Spinal cord (tissue), 10 donors: Measurements from ENCODE around the gene AP1M2. TPM values are rescaled to one million over a fixed set of nuclear protein-coding genes. Genes with fewer than 3 reads are reported as not detected.
"Not testable (repeated sequence)": the region's sequence is repeated elsewhere in the genome, so short reads cannot be mapped to it uniquely, and the experiment has no call there.

Experiments
- DNase-seq, 6 donors: peaks; one replicate each; pipeline versions ENCODE4 v3.0.0 to v3.0.0-alpha.2; 2013 to 2015; ENCODE audit warnings: low spot score in 6 of 6, low read depth in 4 of 6
- H3K27ac ChIP-seq: one replicate; pipeline ENCODE4 v1.5.1; 2013; ENCODE audit warnings: low read depth, low read length, control low read depth
- H3K27me3 ChIP-seq: one replicate; pipeline ENCODE4 v1.6.1; 2013; ENCODE audit warnings: low read length; ENCODE audit not compliant: control insufficient read depth, insufficient read depth
- H3K36me3 ChIP-seq: one replicate; pipeline ENCODE4 v1.6.1; 2013; ENCODE audit warnings: low read length; ENCODE audit not compliant: control insufficient read depth, insufficient read depth
- H3K4me1 ChIP-seq: one replicate; pipeline ENCODE4 v1.6.1; 2013; ENCODE audit warnings: low read length; ENCODE audit not compliant: control insufficient read depth, insufficient read depth
- H3K4me3 ChIP-seq: one replicate; pipeline ENCODE4 v1.5.1; 2013; ENCODE audit warnings: low read depth, low read length, control low read depth
- H3K9me3 ChIP-seq: one replicate; pipeline ENCODE4 v1.6.1; 2013; ENCODE audit warnings: low read length; ENCODE audit not compliant: control insufficient read depth, insufficient read depth
- WGBS: methylation state at CpG from one replicate; pipeline ENCODE4 v1.1.5; 2013; ENCODE audit warnings: missing lambda C conversion rate; ENCODE audit not compliant: insufficient coverage; 5-methylcytosine and 5-hydroxymethylcytosine counted together
- polyA plus RNA-seq, 2 donors: library from polyadenylated mRNA; unstranded; fragments of 120-200 nt; gene quantifications; one replicate each; pipeline ENCODE4 v1.2.1, GENCODE V29; 2013; ENCODE audit not compliant: insufficient read length in 2 of 2
- total RNA-seq, 2 donors: library from RNA; depleted of rRNA in 1 of 2; stranded (reverse); fragments of 120-200 nt in 1 of 2; fragments of >200 nt in 1 of 2; gene quantifications; one replicate each; pipeline versions ENCODE4 v1.2.3 to v1.2.4, GENCODE V29; 2013 to 2014
- donor health status: healthy.

The AP1M2 gene
- total and polyA plus RNA-seq, 4 donors = 0.30 to 1.2 (median 0.97) TPM

GRCh38 chr19:10553943-10554381 lies 33.1 kb downstream of the AP1M2 start:
- no peak overlapping the region for H3K27ac ChIP-seq
- H3K4me1 ChIP-seq = no peaks in the 10 kb centered on the region
- no peaks in the 10 kb centered on the region for H3K27me3 ChIP-seq
- DNase-seq = no peak
- H3K9me3 ChIP-seq = no peaks in the 10 kb centered on the region
- H3K36me3 ChIP-seq = peaks cover 96% of the 10 kb centered on the region
- H3K4me3 ChIP-seq = no peak overlapping the region
- 79% methylated on average over 10 of the region's 12 CpGs for WGBS

- 90% methylated on average over 8 of the region's 13 CpGs for WGBS
- Histone ChIP-seq H3K27ac (no peak overlapping the region), H3K4me1 (no peaks in the 10 kb centered on the region), H3K9me3 (no peaks in the 10 kb centered on the region), H3K4me3 (no peak overlapping the region), H3K27me3 (no peaks in the 10 kb centered on the region), H3K36me3 (peaks cover 97% of the 10 kb centered on the region)
- no peak for DNase-seq
Measured at GRCh38 chr19:10553087-10553667, 33.9 kb downstream of the AP1M2 start.

- H3K9me3 ChIP-seq = no peaks in the 10 kb centered on the region
- peaks cover 96% of the 10 kb centered on the region for H3K36me3 ChIP-seq
- peak in 1 of 6 donors; percentile 50 for DNase-seq
- WGBS = 83% methylated on average over 9 of the region's 12 CpGs
- no peak overlapping the region for H3K4me3 ChIP-seq
- no peaks in the 10 kb centered on the region for H3K4me1 ChIP-seq
- no peaks in the 10 kb centered on the region for H3K27me3 ChIP-seq
- no peak overlapping the region for H3K27ac ChIP-seq
Measured at GRCh38 chr19:10552510-10553053, 34.5 kb downstream of the AP1M2 start.

- no peak for DNase-seq
- WGBS = 94% methylated on average over 6 of the region's 12 CpGs
- Histone ChIP-seq H3K4me3 (no peak overlapping the region), H3K27ac (no peak overlapping the region), H3K36me3 (peaks cover 98% of the 10 kb centered on the region), H3K27me3 (no peaks in the 10 kb centered on the region), H3K9me3 (no peaks in the 10 kb centered on the region), H3K4me1 (no peaks in the 10 kb centered on the region)
Measured at GRCh38 chr19:10551698-10552301, 35.3 kb downstream of the AP1M2 start.

- not testable (repeated sequence) for DNase-seq, H3K27me3 ChIP-seq, H3K4me3 ChIP-seq, H3K4me1 ChIP-seq, H3K27ac ChIP-seq, H3K9me3 ChIP-seq
- peaks cover 95% of the 10 kb centered on the region for H3K36me3 ChIP-seq
- 95% methylated on average over 7 of the region's 9 CpGs for WGBS
Measured at GRCh38 chr19:10551006-10551405, 36.1 kb downstream of the AP1M2 start.

- H3K27ac ChIP-seq = no peak overlapping the region
- peaks cover 2% of the 10 kb centered on the region for H3K4me1 ChIP-seq
- H3K9me3 ChIP-seq = no peaks in the 10 kb centered on the region
- H3K4me3 ChIP-seq = no peak overlapping the region
- WGBS = 96% methylated on average over 4 of the region's 6 CpGs
- peaks cover 93% of the 10 kb centered on the region for H3K36me3 ChIP-seq
- H3K27me3 ChIP-seq = no peaks in the 10 kb centered on the region
- no peak for DNase-seq
Measured at GRCh38 chr19:10550336-10550735, 36.8 kb downstream of the AP1M2 start.

- no peaks in the 10 kb centered on the region for H3K9me3 ChIP-seq
- DNase-seq = no peak
- H3K27me3 ChIP-seq = no peaks in the 10 kb centered on the region
- peaks cover 90% of the 10 kb centered on the region for H3K36me3 ChIP-seq
- H3K4me3 ChIP-seq = no peak overlapping the region
- H3K4me1 ChIP-seq = peaks cover 8% of the 10 kb centered on the region
- H3K27ac ChIP-seq = no peak overlapping the region
- WGBS = 83% methylated on average over 5 of the region's 7 CpGs
Measured at GRCh38 chr19:10549733-10550132, 37.4 kb downstream of the AP1M2 start.

- peaks cover 15% of the 10 kb centered on the region for H3K4me1 ChIP-seq
- H3K27me3 ChIP-seq = no peaks in the 10 kb centered on the region
- no peak for DNase-seq
- WGBS = 98% methylated on average over 16 of the region's 18 CpGs
- no peaks in the 10 kb centered on the region for H3K9me3 ChIP-seq
- peaks cover 82% of the 10 kb centered on the region for H3K36me3 ChIP-seq
- H3K27ac ChIP-seq = no peak overlapping the region
- no peak overlapping the region for H3K4me3 ChIP-seq
Measured at GRCh38 chr19:10548746-10549276, 38.3 kb downstream of the AP1M2 start.

- no peaks in the 10 kb centered on the region for H3K27me3 ChIP-seq
- no peak for DNase-seq
- H3K36me3 ChIP-seq = peaks cover 62% of the 10 kb centered on the region
- H3K4me3 ChIP-seq = no peak overlapping the region
- 96% methylated on average over 17 of the region's 17 CpGs for WGBS
- H3K27ac ChIP-seq = no peak overlapping the region
- H3K9me3 ChIP-seq = no peaks in the 10 kb centered on the region
- peaks cover 22% of the 10 kb centered on the region for H3K4me1 ChIP-seq
Measured at GRCh38 chr19:10546817-10547216, 40.3 kb downstream of the AP1M2 start.
